Urinary bladder (tissue), 4 donors: ENCODE results near the gene MAPK11. TPM values are rescaled to one million over a fixed set of nuclear protein-coding genes. Genes with fewer than 3 reads are reported as not detected.
A peak's percentile ranks its signal among the peaks of the same experiment; 100 is the strongest.
"Not testable (repeated sequence)": the region's sequence is repeated elsewhere in the genome, so short reads cannot be mapped to it uniquely, and the experiment has no call there.

ENCODE experiments used
- DNase-seq: peaks from one replicate; pipeline ENCODE4 v3.0.0-alpha.2; 2015; ENCODE audit errors: extremely low spot score
- H3K27ac ChIP-seq: one replicate; pipeline ENCODE4 v1.5.1; 2013; ENCODE audit warnings: low read depth, mild to moderate bottlenecking, moderate library complexity
- H3K36me3 ChIP-seq: one replicate; pipeline ENCODE4 v1.6.1; 2013; ENCODE audit warnings: mild to moderate bottlenecking, moderate library complexity; ENCODE audit not compliant: insufficient read depth
- H3K4me1 ChIP-seq: one replicate; pipeline ENCODE4 v1.6.1; 2013; ENCODE audit warnings: mild to moderate bottlenecking, moderate library complexity; ENCODE audit not compliant: insufficient read depth
- H3K4me3 ChIP-seq: one replicate; pipeline ENCODE4 v1.5.1; 2013; ENCODE audit warnings: low read depth, low read length
- WGBS: extraction: QIAGEN DNeasy Blood & Tissue Kit; methylation state at CpG from one replicate; pipeline ENCODE4 v1.1.7; 2013; 5-methylcytosine and 5-hydroxymethylcytosine counted together
- polyA plus RNA-seq: library from polyadenylated mRNA; stranded (reverse); fragments of 200-250 nt; gene quantifications from one replicate; pipeline ENCODE4 v1.2.3, GENCODE V29; 2013
- total RNA-seq: library from RNA; depleted of rRNA; stranded (reverse); fragments of >200 nt; gene quantifications from one replicate; pipeline ENCODE4 v1.2.3, GENCODE V29; 2014
- donor health status: healthy with polysubstance abuse.
- donor health status: healthy.

Gene MAPK11
- total and polyA plus RNA-seq, 2 donors = 4.1 to 13.6 TPM

DNA sequence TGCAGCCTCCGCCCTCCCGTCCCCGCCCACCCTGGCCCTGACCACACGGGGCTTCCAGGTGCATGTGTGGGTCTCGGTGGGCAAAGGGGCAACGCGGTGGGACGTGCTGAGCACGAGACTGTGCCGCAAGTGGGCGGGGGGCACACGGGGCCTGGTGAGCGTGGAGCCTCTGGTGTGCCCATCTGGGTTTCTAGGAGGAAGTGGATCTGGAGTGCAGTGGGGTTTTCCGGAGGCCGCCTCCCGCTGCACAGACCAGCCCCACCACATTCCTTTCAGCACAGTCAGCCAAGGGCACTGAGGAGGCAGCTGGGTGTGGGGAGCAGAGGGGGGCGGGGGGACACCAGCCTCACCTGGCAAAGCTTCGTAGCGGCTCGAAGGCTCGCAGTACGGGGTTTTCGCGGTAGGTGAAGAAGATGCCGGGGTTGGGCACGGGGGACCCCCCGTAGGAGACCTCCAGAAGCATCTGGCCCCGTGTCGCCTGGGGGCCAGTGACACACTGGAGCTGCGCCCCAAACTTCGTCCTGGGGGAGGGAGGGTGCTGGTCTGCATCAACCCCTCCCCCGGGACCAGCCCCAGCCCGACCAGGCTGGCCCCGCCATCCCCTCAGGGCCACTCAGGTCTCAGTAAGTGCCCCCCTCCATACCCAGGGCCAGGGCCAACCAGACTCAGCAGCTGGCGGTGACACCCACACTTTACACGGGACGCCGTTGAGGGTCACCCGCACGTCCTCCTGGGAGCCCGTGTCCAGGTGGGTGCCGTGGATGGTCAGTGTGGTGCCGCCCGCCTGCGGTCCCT lies 12.4 kb upstream of the MAPK11 start:
- H3K4me3 ChIP-seq = no peak overlapping the region
- WGBS = 86% methylated on average over 45 of the region's 45 CpGs

DNA sequence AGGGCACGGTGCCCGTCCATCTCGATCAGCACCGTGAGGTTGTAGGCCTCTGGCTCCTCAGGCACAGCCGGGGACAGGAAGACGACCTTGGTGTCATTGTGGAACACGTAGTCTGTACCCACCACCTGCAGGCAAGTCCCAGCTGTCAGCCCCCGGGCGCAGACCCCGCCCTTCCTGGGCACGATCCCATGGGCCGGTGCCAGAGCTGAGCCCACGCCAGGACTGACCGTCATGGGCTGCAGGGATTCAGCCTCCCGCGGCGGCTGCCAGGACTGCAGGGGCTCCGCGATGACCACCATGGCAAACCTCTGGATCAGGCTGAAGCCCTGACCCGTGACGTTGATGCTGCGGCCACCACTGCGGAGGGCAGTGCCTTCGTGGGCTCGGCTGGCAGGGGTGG lies 11.8 kb upstream of the MAPK11 start:
- peak overlapping the region; percentile 26 for H3K27ac ChIP-seq
- no peaks in the 10 kb centered on the region for H3K4me1 ChIP-seq
- 75% methylated on average over 25 of the region's 25 CpGs for WGBS
- peaks cover 14% of the 10 kb centered on the region for H3K36me3 ChIP-seq
- DNase-seq = no peak
- no peak overlapping the region for H3K4me3 ChIP-seq

More for the DNA sequence above, 12.4 kb upstream of the MAPK11 start:
- peak; percentile 70 for DNase-seq
- Histone ChIP-seq H3K4me1 (no peaks in the 10 kb centered on the region), H3K36me3 (peaks cover 14% of the 10 kb centered on the region), H3K27ac (peak overlapping the region; percentile 50)

DNA sequence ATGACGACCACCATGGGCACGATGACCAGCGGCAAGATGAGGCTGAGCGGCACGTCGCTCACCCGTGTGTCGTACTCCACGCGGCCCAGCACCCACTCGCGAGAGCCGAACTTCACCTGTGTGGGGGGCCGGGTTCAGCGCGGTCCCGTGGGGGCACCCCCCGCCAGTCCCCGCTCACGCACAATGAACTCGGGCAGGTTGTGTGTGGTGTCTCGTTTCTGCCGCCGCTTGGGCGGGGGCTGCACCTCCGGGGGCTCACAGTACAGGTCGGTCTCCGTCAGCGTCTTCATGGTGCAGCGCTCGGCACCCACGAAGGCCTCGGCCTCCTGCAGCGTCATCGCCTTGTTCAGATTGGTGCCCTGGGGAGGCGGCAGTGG lies 11.2 kb upstream of the MAPK11 start:
- no peak overlapping the region for H3K27ac ChIP-seq
- DNase-seq = no peak
- WGBS = 91% methylated on average over 36 of the region's 36 CpGs
- peaks cover 14% of the 10 kb centered on the region for H3K36me3 ChIP-seq
- H3K4me1 ChIP-seq = no peaks in the 10 kb centered on the region
- no peak overlapping the region for H3K4me3 ChIP-seq

DNA sequence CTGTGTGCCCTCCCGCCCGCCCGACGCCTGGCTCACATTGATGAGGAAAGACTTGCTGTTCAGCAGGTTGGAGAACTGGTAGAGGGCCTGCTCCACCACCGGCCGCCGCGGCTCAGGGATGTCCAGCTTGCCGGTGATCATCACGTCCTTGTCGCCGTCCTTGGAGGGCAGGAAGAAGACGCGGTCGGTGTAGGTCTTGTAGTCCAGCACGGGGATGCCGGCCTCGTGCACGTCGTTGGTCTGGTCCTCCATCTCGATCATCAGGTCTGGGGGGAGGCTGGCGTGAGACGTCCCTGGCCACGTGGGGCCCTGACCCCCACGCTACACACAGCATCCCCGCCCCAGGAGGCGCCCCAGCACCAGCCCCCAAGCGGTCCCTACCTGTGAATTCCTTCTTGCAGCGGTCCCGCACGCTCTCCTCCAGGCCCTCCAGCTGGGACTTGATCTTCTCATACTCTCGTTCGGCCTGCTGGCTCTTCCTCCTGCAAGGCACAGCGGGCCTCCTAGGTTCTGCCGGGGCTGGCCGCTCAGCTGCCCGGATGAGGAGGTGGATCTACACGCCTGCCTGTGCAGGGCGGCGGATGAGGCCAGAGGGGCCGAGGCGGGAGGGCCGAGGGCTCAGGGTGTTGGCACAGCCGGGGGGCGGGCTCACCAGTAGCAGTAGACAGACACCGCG lies 10.7 kb upstream of the MAPK11 start:
- WGBS = 93% methylated on average over 47 of the region's 47 CpGs
- Histone ChIP-seq H3K27ac (no peak overlapping the region), H3K4me1 (no peaks in the 10 kb centered on the region), H3K4me3 (no peak overlapping the region), H3K36me3 (peaks cover 12% of the 10 kb centered on the region)
- no peak for DNase-seq

DNA sequence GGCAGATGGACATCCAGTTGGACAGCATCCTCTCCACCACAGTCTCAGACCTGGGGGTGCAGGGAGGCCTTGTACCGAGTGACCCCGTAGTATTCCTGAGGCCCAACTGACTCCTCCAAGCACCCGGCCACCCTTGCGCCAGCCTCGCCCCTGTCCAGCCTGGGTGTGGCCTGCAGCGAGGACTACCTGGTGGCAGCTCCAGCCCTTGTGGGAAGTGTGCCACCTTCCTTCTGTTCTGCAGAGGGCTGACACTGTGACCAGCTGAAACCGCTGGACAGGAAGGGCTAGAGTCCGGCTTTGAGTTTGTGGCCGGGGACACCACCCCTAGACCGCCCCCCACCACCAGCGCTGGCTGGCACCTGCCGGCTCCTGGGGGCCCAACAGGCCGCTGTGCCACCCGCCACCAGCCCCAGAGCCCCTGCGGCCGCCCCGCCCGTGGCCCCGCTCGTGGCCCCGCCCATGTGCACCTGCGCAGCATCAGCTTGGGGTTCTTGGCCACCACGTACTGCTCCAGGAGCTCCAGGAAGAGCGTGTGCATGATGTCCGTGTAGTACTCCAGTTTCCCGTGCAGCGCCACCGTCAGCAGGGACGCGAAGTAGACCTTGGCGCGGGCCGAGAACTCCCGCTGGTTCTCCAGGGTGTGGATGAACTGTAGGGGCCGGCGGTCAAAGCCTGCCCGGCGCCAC lies 10.0 kb upstream of the MAPK11 start:
- Histone ChIP-seq H3K36me3 (peaks cover 14% of the 10 kb centered on the region), H3K27ac (no peak overlapping the region), H3K4me3 (no peak overlapping the region), H3K4me1 (no peaks in the 10 kb centered on the region)
- WGBS = 94% methylated on average over 38 of the region's 38 CpGs
- DNase-seq = no peak

DNA sequence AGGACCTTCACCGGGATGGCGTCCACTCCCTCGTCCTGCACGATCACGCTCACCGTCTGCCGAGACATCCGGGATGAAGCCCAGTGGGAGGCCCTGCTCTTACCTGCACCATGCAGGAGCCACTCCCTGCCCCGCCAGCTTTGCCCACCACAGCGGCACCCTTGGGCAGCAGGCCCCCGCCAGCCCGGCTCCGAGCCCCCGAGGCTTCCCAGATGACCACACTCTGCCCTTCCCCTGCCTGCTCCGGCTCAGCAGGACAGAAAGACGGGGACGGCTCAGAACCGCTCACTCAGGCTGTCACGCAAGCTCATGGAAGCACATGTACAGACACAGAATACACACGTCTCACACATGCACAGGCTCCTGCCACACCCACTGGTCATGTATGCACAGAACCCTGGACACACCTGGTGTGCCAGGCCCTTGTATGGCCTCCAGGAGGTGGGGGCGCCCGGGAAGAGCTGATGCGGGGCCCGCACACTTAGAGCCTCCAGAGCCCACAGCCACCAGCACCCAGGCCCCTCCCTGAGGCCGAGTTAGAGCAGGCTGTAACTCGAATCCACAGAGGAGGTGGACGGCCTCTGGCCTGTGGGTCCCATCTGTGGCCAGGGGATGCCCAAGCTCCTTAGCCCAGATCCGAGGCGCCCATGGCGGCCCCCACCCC lies 8.9 kb upstream of the MAPK11 start:
- no peaks in the 10 kb centered on the region for H3K4me1 ChIP-seq
- no peak overlapping the region for H3K27ac ChIP-seq
- no peak overlapping the region for H3K4me3 ChIP-seq
- DNase-seq = no peak
- WGBS = 91% methylated on average over 30 of the region's 30 CpGs
- H3K36me3 ChIP-seq = peaks cover 14% of the 10 kb centered on the region

DNA sequence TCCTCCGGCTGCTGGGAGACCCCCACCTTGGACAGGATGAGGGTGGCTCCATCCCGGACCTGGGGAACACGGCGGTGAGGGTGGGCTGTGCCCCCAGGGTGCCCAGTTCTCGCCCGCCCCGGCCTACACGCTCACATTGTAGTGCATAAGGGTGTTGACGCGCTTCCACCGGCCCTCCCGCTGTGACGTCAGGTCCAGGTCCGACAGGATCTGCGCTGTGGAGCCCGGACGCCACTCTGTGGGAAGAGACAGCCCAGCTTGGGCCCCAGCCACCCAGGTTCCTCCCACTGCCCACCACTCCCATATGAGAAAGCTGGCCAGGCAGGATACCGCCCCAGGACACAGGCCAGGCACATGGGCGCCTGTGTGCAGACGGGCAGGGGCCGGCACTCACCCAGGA lies 8.3 kb upstream of the MAPK11 start:
- DNase-seq = no peak
- Histone ChIP-seq H3K27ac (no peak overlapping the region), H3K4me1 (no peaks in the 10 kb centered on the region), H3K4me3 (no peak overlapping the region), H3K36me3 (peaks cover 14% of the 10 kb centered on the region)
- 91% methylated on average over 21 of the region's 21 CpGs for WGBS

DNA sequence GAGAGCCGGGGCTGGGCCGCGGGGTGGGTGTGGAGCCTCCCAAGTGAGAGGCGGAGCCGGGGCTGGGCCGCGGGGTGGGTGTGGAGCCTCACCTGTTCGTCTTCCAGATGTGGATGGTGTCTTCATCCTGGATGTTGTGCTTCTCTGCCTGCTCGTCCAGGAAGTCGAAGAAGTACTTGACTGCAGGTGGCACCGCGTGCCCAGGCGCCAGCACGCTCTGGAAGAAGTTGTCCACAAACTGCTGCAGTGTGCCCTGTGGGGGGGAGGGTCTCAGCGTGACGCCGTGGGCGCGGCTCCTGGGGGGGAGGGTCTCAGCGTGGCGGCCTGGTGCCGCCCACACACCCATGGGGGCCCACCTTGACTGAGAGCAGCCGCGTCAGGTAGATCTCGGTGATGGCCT lies 7.6 kb upstream of the MAPK11 start:
- no peak for DNase-seq
- Histone ChIP-seq H3K36me3 (peaks cover 9% of the 10 kb centered on the region), H3K27ac (no peak overlapping the region), H3K4me3 (no peak overlapping the region), H3K4me1 (no peaks in the 10 kb centered on the region)
- WGBS = 89% methylated on average over 25 of the region's 25 CpGs

DNA sequence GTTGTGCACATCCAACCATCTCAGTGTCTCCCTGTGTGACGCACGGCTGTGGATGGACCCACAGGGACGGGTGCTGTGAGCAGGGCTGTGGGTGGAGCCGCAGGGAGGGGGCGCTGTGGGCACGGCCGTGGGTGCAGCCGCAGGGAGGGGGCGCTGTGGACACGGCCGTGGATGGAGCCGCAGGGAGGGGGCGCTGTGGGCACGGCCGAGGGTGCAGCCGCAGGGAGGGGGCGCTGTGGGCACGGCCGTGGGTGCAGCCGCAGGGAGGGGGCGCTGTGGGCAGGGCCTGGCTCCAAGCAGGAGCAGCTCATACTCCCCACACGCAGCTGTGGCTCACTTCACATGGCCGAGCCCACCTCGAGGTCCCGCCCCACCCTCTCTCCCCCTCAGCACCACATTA lies 6.0 kb upstream of the MAPK11 start:
- DNase-seq = no peak
- Histone ChIP-seq H3K4me3 (no peak overlapping the region), H3K4me1 (no peaks in the 10 kb centered on the region), H3K36me3 (peaks cover 8% of the 10 kb centered on the region), H3K27ac (no peak overlapping the region)
- WGBS = 64% methylated on average over 25 of the region's 25 CpGs

DNA sequence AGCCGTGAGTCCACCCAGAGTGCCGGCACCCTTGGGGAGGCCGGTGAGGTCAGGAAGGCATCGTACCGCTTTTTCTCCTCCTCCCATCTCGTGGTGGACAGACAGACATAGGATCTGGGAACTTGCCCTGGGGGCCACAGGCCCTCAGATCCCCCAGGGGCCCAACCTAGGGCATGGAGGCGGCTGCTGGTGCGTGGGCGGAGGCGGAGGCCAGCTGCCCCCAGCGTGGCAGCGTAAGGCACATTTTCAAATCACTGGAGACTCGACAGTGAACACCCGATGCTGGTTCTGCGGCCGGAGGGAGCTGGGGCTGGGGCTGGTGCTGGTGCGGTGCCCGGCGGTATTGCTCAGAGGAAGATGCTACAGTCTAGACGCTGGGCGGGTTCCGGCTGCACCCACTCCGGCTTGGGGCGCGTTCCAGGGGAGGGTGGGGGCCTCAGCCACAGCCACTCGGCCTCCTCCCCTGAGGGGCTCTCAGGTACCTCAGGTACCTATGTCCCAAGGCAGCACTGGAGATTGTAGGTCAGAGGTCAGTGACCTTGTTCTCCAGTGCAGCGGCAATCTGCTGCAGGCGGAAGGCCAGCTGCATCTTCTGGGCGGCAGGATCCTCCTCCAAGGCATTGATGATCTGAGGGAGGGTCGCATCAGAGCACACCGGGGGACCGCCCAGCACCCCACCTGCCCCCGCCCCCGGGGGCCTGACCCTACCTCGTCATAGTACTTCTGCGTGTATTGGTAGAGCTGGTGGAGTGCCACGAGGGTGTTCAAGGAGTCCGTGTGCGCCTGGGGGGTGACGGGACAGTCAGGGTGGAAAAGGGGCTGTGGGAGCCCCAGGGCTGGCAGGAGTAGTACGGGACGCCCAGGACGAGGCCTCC lies 5.2 kb upstream of the MAPK11 start:
- Histone ChIP-seq H3K27ac (no peak overlapping the region), H3K4me3 (no peak overlapping the region), H3K4me1 (no peaks in the 10 kb centered on the region), H3K36me3 (peaks cover 3% of the 10 kb centered on the region)
- 82% methylated on average over 43 of the region's 43 CpGs for WGBS
- DNase-seq = no peak

DNA sequence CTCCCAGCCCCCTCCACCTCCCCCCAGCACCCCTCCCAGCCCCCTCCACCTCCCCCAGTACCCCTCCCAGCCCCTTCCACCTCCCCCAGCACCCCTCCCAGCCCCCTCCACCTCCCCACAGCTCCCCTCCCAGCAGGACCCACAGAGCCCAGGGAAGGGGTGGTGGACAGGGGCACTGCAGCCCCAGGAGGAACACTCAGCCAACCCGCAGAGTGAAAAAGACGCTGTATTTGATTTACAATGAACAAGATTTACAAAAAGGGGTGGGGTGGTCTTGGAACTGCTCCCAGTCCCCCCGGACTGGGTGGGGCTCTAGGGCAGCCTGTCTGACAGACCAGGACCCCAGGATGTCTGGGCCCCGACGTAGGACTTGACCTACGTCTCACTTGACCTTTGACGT lies 4.6 kb upstream of the MAPK11 start:
- Histone ChIP-seq H3K4me1 (no peaks in the 10 kb centered on the region), H3K4me3 (no peak overlapping the region), H3K27ac (no peak overlapping the region), H3K36me3 (peaks cover 3% of the 10 kb centered on the region)
- no peak for DNase-seq
- whole genome bisulfite sequencing = 55% methylated on average over 7 of the region's 7 CpGs

DNA sequence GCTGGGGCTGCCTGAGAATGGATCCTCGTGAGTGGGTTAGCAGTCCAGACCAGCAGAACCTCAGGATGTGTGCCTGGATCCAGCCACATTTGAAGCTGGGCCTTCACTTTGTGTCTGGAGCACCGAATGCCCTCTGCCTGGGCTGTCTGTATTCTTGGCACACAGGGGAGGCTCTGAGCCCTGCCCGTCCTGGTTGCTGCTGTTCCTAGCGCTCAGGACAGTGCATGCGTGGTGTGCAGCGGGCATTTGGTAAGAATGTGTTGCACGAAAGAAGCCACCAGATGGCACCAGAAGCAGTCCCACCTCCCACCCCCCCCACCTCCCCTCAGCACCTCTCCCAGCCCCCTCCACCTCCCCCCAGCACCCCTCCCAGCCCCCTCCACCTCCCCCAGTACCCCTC lies 4.1 kb upstream of the MAPK11 start:
- 25% methylated on average over 7 of the region's 7 CpGs for WGBS
- H3K27ac ChIP-seq = no peak overlapping the region
- no peak overlapping the region for H3K4me3 ChIP-seq
- H3K4me1 ChIP-seq = no peaks in the 10 kb centered on the region
- peaks cover 3% of the 10 kb centered on the region for H3K36me3 ChIP-seq
- DNase-seq = no peak

DNA sequence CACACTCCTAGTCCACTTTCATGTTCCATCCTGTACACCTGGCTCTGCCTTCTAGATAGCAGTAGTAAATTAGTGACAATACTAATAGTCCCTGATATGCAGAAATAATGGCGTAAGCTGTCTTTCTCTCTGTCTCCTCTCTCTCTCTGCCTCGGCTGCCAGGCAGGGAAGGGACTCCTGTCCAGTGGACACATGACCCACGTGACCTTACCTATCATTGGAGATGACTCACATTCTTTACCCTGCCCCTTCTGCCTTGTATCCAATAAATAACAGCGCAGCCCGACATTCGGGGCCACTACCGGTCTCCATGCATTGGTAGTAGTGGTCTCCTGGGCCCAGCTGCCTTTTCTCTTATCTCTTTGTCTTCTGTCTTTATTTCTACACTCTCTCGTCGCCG lies 3.6 kb upstream of the MAPK11 start:
- 84% methylated on average over 10 of the region's 10 CpGs for WGBS
- not testable (repeated sequence) for DNase-seq, H3K27ac ChIP-seq, H3K36me3 ChIP-seq, H3K4me1 ChIP-seq, H3K4me3 ChIP-seq
